DND-41 (cell line): ENCODE results near the gene BMP8B.

Experiments
- ATAC-seq: fragments of 200-7000 bp; cut with Tn5 transposase; 3 replicates; pipeline ENCODE4 v1.9.1; 2021; ENCODE audit warnings: low read depth; ENCODE audit not compliant: insufficient read depth
- DNase-seq: peaks from one replicate; pipeline ENCODE4 v3.0.0-alpha.2; 2020
- H2AFZ ChIP-seq: 2 replicates; pipeline ENCODE4 v1.6.0; 2012; ENCODE audit warnings: low read depth, low read length
- H3K27ac ChIP-seq: 2 replicates; pipeline ENCODE4 v1.5.1; 2012; ENCODE audit warnings: low read length, inconsistent platforms
- H3K27me3 ChIP-seq: fragments of 200-600 bp; sonication (generic); 2 replicates; pipeline ENCODE4 v1.6.0; 2012; ENCODE audit warnings: low read length, mild to moderate bottlenecking, inconsistent platforms; ENCODE audit not compliant: insufficient read depth, poor library complexity
- H3K36me3 ChIP-seq: 2 replicates; pipeline ENCODE4 v1.5.1; 2012; ENCODE audit warnings: low read length, inconsistent platforms; ENCODE audit not compliant: insufficient read depth
- H3K4me1 ChIP-seq: 2 replicates; pipeline ENCODE4 v1.5.1; 2012; ENCODE audit warnings: mild to moderate bottlenecking, low read length; ENCODE audit not compliant: insufficient read depth
- H3K4me2 ChIP-seq: 2 replicates; pipeline ENCODE4 v1.6.0; 2012; ENCODE audit warnings: mild to moderate bottlenecking, moderate library complexity, low read length, inconsistent platforms; ENCODE audit not compliant: insufficient read depth
- H3K4me3 ChIP-seq, 2 experiments: fragments of 200-600 bp in 1 of 2; shearing (Covaris generic) in 1 of 2; 2 replicates each; pipeline ENCODE4 v1.5.1; 2012 to 2016; ENCODE audit warnings: inconsistent platforms in 2 of 2, low read length in 2 of 2, mild to moderate bottlenecking in 2 of 2, low read depth in 1 of 2, moderate library complexity in 1 of 2
- H3K79me2 ChIP-seq: 2 replicates; pipeline ENCODE4 v1.6.0; 2012; ENCODE audit warnings: low read length, inconsistent platforms; ENCODE audit not compliant: insufficient read depth
- H3K9ac ChIP-seq: 2 replicates; pipeline ENCODE4 v1.6.0; 2012; ENCODE audit warnings: low read depth, mild to moderate bottlenecking, inconsistent platforms, low read length, moderate library complexity
- H3K9me3 ChIP-seq: 2 replicates; pipeline ENCODE4 v1.5.1; 2012; ENCODE audit warnings: low read length, moderate library complexity, mild to moderate bottlenecking, inconsistent platforms; ENCODE audit not compliant: insufficient read depth, severe bottlenecking
- H4K20me1 ChIP-seq: 2 replicates; pipeline ENCODE4 v1.6.0; 2012; ENCODE audit warnings: low read length; ENCODE audit not compliant: insufficient read depth
- CTCF ChIP-seq: IDR thresholded peaks from 2 replicates; pipeline ENCODE4 v1.5.1; 2012; ENCODE audit warnings: borderline replicate concordance, low read length, moderate library complexity, mild to moderate bottlenecking; ENCODE audit not compliant: poor library complexity, severe bottlenecking; ENCODE audit errors: extremely low read depth
- EZH2 ChIP-seq: IDR thresholded peaks from 3 replicates; pipeline ENCODE4 v1.6.1; 2012; ENCODE audit warnings: borderline replicate concordance, low read depth, mild to moderate bottlenecking, moderate library complexity, low read length, inconsistent platforms; ENCODE audit not compliant: severe bottlenecking

The BMP8B gene

GRCh38 chr1:39751595-39751994 is 37.1 kb downstream of the BMP8B start:
- H3K27ac ChIP-seq: no peak overlapping the region
- H3K27me3 ChIP-seq: no peaks in the 10 kb centered on the region
- no peak overlapping the region for H2AFZ ChIP-seq
- TF ChIP-seq CTCF (no peak), EZH2 (no peak)
- no peaks in the 10 kb centered on the region for H3K79me2 ChIP-seq
- no peak overlapping the region for H3K9ac ChIP-seq
- DNase-seq (no peak), ATAC-seq (no peak)
- H3K9me3 ChIP-seq: no peaks in the 10 kb centered on the region
- no peak overlapping the region for H3K4me3 ChIP-seq
- H3K4me2 ChIP-seq: no peak overlapping the region
- H4K20me1 ChIP-seq: peaks cover 8% of the 10 kb centered on the region; the same call in 1 of the 2 replicates
- no peaks in the 10 kb centered on the region for H3K4me1 ChIP-seq
- H3K36me3 ChIP-seq: peaks cover 44% of the 10 kb centered on the region

- no peak overlapping the region for H3K4me3 ChIP-seq
- ATAC-seq (no peak), DNase-seq (no peak)
- peaks cover 44% of the 10 kb centered on the region for H3K36me3 ChIP-seq
- no peaks in the 10 kb centered on the region for H3K27me3 ChIP-seq
- peaks cover 4% of the 10 kb centered on the region; the same call in 1 of the 2 replicates for H4K20me1 ChIP-seq
- H3K27ac ChIP-seq: no peak overlapping the region
- no peak overlapping the region for H3K4me2 ChIP-seq
- peaks cover 4% of the 10 kb centered on the region for H3K4me1 ChIP-seq
- no peak overlapping the region for H3K9ac ChIP-seq
- no peaks in the 10 kb centered on the region for H3K79me2 ChIP-seq
- no peaks in the 10 kb centered on the region for H3K9me3 ChIP-seq
- no peak overlapping the region for H2AFZ ChIP-seq
- TF ChIP-seq EZH2 (no peak), CTCF (no peak)
These were observed 43.5 kb downstream of the BMP8B start for GRCh38 chr1:39745016-39745670.

GRCh38 chr1:39738622-39739366 is 49.9 kb downstream of the BMP8B start, which contains the start of gene PPIE:
PPIE (plus strand) TSS chr1:39738882; CDS start chr1:39738901, 19 bp downstream.
- H3K9ac ChIP-seq: peak within 1 kb of the TSS; percentile 58
- H3K27ac ChIP-seq: peak within 1 kb of the TSS; percentile 65
- DNase-seq: peak; percentile 88
- H4K20me1 ChIP-seq: no peaks in the 10 kb centered on the region
- H3K4me3 ChIP-seq: peak within 1 kb of the TSS; percentile 25 to 66; a peak in 3 of 4 replicates
- peaks cover 18% of the 10 kb centered on the region for H3K36me3 ChIP-seq
- no peak for TF ChIP-seq CTCF
- no peak for TF ChIP-seq EZH2
- H3K79me2 ChIP-seq: peaks cover 7% of the 10 kb centered on the region; the same call in 1 of the 2 replicates
- ATAC-seq: peak; percentile 96
- H3K27me3 ChIP-seq: peaks cover 6% of the 10 kb centered on the region
- peaks cover 22% of the 10 kb centered on the region for H3K4me1 ChIP-seq
- H2AFZ ChIP-seq: peak within 1 kb of the TSS; percentile 79
- peak within 1 kb of the TSS; percentile 68 for H3K4me2 ChIP-seq
- H3K9me3 ChIP-seq: no peaks in the 10 kb centered on the region
